NOMO-1 treated with DMSO at 0.1 percent for 48 hours (cell line): Measurements from ENCODE around the gene GPR82.
A peak's percentile ranks its signal among the peaks of the same experiment; 100 is the strongest.
"Not testable (repeated sequence)": the region's sequence is repeated elsewhere in the genome, so short reads cannot be mapped to it uniquely, and the experiment has no call there.

Experiments used
- DNase-seq: peaks from one replicate; lab custom pipeline; 2025; ENCODE audit not compliant: unreplicated experiment; lab: John Stamatoyannopoulos, UW

Gene GPR82, protein sequence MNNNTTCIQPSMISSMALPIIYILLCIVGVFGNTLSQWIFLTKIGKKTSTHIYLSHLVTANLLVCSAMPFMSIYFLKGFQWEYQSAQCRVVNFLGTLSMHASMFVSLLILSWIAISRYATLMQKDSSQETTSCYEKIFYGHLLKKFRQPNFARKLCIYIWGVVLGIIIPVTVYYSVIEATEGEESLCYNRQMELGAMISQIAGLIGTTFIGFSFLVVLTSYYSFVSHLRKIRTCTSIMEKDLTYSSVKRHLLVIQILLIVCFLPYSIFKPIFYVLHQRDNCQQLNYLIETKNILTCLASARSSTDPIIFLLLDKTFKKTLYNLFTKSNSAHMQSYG

DNA sequence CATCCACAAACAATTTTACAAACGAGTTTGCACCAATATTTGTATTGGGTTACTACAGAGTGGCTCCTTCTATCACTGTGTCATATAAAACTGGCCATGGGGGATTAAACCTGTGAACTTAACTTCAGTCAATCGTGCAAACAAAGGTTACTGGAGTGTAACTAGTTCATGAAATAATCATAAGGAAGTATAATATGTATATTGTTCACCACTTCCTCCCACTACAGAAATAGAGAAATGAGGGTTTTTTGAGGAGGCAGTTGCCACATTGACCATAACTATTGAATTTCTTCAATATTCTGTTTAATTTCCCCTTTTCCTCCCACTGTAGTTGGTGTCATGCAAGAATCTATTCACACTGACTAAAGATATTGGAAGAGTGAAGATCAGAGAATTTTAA lies at the start of gene GPR82:
GPR82 (plus strand) TSS at position 356 of the 400 bp plus-strand sequence. CDS start 2,846 bp downstream, outside the sequence.
- DNase-seq = peak; percentile 86

- DNase-seq = not testable (repeated sequence)
Measured at GRCh38 chrX:41676361-41676760, 47.6 kb upstream of the GPR82 start.

- no peak for DNase-seq
Measured at GRCh38 chrX:41677183-41678060, 46.6 kb upstream of the GPR82 start.

- no peak for DNase-seq
Measured at GRCh38 chrX:41684138-41684537, 39.8 kb upstream of the GPR82 start.

GRCh38 chrX:41684940-41685339 lies 39.0 kb upstream of the GPR82 start:
- DNase-seq = no peak

DNA sequence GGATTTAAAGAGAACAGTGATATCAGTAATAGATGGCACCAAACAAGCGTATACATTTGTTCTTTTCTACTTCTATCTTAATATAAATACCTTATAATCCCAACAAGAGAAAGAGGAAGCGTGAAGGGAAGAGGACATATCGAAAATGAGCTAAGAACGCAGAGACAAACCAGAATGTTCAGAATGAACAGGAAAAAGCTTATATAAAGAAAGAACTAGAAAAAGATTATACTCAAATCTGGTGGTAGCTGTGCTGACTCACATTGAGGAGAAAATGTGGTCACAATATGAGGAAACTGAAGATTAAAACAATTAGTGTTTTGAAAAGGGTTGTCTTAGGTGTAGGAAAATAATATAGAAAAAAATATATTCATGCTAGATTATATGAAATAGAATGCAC lies 37.2 kb upstream of the GPR82 start:
- peak; percentile 78 for DNase-seq

- DNase-seq = peak; percentile 60
Measured at GRCh38 chrX:41688156-41688555, 35.8 kb upstream of the GPR82 start.

DNA sequence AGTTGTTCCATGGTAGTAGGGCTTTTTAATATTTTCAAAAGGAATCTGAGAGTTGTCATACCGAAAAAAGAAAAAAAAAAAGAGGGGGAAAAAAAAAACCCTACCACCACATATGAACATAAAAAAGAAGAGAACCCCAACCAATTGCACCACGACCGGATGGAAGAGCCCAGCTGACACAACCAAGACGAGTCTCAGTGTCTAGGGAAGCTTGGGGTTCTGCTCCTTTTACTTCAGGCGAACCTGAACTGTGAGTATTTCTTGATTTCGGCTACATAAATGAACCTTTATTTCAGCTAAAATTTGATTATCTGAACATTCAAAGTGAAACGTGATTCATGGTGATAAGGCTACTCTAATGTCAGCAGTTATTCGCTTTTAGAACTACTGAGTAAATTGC lies 35.1 kb upstream of the GPR82 start, which contains the start of gene GPR34:
GPR34 (plus strand) TSS at position 139 of the 400 bp plus-strand sequence. CDS start 6,661 bp downstream, outside the sequence.
- DNase-seq = peak; percentile 49

- DNase-seq = no peak
Measured at GRCh38 chrX:41689711-41690110, 34.3 kb upstream of the GPR82 start.

DNA sequence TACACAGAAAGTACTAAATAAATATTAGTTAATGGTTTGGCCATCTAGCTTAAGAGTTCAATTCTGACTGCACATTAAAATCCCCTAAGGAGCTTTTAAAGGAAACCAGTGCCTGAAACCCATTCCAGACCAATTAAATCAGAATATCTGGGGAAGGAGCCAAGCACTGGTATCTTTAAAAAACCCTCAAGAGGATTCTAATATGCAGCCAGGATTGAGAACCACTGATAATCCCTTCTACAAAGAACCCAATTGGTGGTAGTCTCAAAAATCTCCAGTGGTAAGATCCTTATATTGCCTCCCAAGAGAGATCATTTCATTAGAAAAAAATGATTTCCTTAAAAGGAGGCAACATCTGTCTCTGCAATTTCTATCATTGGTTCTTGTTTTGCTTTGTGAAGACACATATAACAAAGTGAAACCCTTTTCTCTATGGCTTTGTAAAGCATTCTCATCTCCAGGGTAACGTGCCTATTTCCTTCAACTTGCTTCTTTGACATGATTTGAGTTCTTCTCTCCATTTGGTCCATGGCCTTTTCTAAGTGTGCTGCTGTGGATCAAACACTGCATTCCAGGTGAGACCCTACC lies 31.7 kb upstream of the GPR82 start:
- DNase-seq = no peak

DNA sequence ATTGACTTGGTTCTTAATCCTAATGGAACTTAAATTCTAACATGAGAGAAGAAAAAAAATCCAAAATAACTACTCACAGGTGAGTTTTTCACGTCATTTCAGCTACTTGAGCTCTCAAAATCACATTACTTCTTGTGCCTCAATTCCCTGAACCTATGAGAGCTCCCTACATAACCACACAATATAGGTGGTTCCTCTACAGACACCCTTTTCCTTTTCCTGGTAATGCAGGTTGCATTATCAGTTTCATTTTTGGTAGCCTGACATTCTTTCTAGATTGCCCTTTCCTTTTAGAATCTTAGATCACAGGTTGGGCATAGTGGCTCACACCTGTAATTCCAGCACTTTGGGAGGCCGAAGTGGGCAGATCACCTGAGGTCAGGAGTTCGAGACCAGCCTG lies 31.0 kb upstream of the GPR82 start:
- no peak for DNase-seq

GRCh38 chrX:41695426-41695825 lies 28.6 kb upstream of the GPR82 start:
- DNase-seq = no peak

DNA sequence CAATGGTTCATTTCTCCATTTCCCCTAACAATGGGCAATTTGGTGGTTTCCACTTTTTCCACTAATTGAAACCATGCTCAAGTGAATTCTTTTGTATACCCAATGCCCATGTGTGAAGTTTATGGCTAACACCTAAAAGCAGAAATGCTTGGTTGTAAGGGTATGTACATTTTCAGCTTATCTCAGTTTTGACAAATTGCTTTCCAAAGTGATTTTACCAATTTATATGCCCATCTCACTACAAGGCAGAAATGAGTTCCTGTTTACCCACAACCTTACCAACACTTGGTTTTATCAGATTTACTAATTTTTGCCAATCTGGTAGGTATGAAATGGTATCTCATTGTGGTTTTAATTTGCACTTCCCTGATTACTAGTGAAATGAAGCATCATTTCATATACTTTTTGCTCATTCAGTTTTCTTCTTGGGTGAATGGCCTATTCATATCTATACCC lies 20.4 kb upstream of the GPR82 start:
- DNase-seq = no peak

DNA sequence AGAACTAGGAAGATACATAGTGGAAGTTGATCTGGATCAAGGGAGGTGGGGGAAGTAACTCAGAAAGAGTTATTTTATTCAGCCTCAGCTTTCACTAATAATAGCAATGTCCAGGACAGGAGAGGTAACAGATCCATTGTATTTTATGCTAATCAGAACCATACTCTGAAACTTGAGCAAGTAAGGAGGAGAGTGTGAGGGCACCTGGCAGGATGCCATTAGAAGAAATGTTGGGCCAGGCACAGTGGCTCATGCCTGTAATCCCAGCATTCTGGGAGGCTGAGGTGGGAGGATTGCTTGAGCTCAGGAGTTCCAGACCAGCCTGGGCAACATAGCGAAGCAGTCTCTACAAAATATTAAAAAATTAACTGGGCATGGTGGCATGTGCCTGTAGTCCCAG lies 18.9 kb upstream of the GPR82 start:
- no peak for DNase-seq

DNA sequence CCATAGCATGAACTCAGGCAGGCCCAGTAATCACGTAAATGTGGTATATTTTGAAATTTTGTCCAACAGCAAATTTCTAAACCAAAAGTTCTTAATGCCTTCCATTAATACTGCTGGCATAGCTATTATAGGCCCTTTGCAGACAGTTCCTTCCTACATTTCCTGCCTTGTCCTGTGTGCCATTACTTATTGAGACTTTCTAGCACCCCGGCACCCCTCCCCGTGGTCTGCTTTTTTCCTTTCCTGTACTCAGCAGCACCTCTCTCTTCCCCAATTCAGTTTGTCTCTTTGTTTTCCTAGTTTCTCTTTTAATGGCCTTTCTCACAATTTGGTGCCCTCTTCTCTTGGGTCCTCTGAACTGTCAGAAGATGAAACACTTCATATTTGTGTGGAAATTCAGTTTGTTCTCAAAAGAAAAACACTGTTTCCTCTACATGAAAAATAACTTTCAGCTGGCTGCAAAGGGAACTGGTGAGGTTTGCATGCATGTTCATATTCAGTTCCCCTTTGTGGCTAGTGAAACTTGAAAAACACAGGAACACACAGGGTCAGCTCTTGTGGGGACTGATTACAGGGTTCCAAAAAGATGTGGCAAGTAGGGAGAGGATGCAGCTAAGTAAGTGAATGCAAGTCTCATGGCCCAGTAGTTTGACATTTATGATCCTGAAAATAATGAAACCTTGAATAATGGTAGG lies 18.2 kb upstream of the GPR82 start:
- peak; percentile 93 for DNase-seq

- DNase-seq = no peak
Measured at GRCh38 chrX:41707218-41707617, 16.8 kb upstream of the GPR82 start.

GRCh38 chrX:41708486-41708885 lies 15.5 kb upstream of the GPR82 start:
- DNase-seq = no peak

DNA sequence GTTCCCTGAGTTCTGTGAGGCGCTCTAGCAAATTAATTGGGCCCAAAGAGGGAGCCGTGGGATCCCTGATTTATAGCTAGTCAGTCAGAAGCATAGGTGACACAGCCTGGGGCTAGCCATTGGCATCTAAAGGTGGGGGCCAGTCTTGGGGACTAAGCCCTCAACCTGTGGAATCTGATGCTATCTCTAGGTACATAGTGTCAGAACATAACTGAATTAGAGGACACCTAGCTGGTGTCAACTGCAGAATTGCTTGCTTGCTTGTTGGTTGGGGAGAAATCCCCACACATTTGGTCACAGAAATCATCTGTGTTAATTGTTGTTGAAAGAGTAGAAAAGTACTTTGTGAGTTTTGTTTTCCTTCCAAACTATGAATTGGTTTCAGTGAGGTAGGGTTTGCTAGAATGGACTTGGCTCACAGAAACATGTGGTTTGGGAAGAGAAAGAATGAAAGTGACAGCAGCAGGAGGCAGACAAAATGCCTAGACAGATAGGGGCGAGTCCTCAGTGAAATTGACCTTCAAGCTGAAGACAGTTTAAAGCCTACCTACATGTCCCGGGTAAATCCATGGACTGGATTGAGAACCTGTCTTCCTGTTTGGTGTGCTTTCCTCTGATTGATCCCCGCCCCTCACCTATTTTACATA lies 12.8 kb upstream of the GPR82 start:
- no peak for DNase-seq

DNA sequence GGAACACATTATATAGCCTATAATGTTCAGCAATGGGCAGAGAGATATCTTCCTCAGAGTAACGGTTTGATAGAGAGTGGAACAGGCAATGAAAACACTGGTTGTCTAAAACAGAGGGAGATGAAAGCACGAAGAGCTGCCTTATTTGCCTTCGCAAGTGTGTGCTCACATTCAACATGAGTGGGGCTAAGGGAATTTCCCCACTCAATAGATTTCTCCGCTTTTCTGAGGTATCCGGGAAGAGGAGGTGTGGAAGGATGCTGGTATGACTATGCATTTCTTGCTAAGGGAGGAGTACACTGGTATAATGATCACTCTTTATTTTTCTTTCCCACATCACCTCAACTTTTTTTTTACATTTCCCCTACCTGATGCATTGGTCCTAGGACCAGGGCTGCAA lies 7.8 kb upstream of the GPR82 start:
- DNase-seq = no peak

- no peak for DNase-seq
Measured at GRCh38 chrX:41716767-41717473, 7.1 kb upstream of the GPR82 start.
